ENCODE measurements around the gene C6orf15.

The C6orf15 gene

DNA sequence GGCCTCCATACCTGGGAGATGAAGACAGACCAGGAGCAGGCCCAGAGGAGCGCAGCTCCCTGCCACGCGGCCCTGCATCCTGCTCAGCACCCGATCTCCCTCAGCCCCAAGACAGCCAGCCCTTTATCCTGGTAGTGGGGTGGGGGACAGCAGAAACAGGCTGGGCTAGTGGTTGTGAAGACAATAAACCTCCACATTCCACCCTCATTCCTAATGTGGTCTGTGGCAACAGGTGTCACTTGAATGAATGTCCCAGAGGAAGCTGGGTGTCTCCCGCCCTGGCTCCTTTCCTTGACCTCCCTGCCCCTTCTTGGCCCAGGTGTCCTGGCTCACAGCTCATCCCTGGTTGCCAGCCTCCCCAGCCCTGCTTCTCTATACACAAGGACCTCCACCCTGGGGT lies at the start of gene C6orf15:
Gene C6orf15 (minus strand): TSS at position 98 of the 400 bp plus-strand sequence. CDS start 20 bp downstream, at position 78.
- no peak for DNase-seq

DNA sequence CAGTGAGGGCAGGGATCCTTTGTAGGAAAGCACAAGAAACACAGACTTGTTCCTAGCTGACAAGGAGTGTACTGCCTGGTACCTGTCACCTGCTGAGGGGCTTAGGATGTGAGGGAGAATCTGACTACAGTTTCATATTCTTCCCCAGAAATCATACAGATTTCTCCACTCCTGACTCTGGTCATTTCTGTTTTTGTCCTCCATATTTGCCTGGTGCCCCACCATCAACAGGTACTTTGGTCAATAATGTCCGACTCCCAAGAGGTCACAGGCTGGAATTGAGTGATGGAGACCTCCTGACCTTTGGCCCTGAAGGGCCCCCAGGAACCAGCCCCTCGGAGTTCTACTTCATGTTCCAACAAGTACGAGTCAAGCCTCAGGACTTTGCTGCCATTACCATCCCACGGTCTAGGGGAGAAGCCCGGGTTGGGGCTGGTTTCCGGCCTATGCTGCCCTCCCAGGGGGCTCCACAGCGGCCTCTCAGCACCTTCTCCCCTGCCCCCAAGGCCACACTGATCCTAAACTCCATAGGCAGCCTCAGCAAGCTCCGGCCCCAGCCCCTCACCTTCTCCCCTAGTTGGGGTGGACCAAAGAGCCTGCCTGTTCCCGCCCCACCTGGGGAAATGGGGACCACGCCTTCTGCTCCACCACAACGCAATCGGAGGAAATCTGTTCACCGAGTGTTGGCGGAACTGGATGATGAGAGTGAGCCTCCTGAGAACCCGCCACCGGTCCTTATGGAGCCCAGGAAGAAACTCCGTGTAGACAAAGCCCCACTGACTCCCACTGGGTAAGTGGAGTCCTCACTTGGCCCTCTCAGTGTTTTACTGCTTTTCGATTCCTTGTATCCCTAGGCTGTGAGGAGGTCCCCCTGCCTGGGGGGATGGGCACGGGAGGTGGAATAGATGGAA lies 49.1 kb upstream of the C6orf15 start:
- DNase-seq, result no peak

DNA sequence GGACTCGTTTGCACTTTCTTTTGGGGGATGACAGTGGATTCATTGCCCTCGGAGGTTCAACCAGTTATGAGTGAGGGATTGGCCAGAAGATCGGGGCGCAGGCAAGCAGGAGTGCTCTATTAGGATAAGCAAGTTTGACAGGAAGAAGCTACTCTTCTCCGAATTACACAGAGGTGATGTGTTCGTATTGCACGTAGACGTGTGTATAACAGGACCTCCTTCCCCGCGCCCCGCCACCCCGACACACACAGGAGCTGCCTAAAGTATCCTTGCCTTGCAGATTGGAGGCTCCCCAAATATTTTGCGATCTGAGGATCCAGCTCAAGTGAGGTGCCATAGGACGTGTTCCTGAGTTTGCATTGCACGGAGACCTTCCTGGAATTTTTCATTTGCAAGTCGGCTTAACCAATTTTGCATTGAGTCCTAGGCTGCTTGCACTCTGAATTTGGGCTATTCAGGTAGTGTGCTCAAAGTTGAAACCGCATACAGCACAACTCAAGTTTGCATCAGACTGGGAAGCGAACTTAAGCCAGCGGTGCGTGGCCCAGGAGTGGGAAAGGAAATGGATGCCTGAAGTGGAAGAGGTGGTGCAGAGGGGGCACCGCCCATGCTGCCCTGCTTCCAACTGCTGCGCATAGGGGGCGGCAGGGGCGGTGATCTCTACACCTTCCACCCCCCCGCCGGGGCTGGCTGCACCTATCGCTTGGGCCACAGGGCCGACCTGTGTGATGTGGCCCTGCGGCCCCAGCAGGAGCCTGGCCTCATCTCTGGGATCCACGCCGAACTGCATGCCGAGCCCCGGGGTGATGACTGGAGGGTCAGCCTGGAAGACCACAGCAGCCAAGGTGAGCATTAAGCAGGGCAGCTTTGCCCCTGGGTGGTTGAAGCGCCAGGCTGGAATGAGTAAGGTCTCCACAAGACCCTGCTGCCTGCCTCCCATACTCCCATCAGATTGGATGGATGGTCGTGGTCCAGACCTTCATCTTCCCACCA lies 46.8 kb upstream of the C6orf15 start:
- peak; percentile 12 for DNase-seq

DNA sequence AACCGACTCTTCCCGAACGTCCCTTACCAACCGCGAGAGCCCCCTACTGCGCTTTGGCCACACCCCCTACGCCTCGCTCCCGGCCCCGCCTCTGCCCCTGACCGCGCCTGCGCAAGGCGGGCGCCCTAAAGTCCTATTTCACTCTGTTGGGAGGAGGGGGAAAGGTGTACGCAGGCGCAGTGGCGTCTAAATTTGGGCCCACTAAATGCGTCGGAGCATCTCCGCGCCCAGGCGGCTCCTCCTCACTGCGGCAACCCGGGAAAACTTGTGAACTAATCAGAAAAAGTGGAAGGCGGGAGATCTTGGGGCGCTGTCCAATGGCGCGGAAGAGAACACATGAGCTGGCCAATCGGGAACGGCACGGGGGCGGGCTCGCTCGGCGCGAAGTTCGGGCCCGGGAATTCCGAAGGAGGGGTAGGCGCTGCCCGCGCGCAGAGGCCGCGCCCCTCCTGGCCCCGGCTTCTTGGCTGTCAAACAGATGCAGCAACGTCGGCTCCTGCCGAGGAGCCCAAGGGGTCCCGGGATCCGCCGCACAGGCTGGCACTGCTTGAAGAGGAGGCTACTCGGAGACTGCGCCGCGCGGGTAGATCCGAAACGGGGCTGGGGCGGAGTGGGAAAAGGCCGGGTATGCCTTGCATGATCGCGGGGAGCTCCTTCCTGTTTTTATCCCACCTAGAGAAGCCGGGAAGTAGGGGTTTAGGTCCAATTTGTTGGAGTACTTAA lies 45.9 kb upstream of the C6orf15 start, which contains the start of gene TCF19:
Gene TCF19 (plus strand): TSS at position 450 of the 723 bp plus-strand sequence. CDS start 881 bp downstream, outside the sequence.
- peak; percentile 100 for DNase-seq

DNA sequence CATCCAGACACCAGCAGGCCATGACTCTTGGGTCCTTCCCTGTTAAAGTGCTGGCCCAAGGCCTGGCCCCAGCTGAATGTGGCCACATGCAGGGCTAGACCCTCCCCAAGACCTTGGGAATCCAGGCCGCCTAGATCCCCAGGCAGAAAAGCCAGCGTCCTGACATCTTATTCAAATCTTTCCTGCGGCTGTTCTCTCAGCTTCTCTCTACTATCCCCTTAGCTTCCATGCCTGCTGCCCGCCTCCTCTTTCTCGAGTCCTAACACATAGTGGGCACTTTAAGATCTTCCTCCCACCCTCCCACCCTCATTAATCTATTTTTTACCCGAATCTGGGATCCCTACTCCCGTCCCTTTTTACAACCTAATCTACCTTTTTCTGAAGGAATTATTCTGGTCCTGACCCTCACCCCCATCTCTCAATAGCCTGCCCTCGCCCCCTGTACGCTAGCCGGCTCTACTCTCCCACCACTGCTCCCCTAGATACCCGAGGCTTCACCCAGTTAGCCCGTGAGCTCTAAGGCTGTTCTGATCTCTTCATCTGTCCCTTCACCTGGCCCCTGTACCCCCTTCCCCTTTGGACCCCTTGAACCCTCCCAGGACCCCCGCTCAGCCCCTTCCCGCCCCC lies 45.3 kb upstream of the C6orf15 start, which contains the start of gene CCHCR1:
Gene CCHCR1 (minus strand): TSS at position 290 of the 627 bp plus-strand sequence. CDS start 202 bp downstream, at position 88.
- no peak for DNase-seq

DNA sequence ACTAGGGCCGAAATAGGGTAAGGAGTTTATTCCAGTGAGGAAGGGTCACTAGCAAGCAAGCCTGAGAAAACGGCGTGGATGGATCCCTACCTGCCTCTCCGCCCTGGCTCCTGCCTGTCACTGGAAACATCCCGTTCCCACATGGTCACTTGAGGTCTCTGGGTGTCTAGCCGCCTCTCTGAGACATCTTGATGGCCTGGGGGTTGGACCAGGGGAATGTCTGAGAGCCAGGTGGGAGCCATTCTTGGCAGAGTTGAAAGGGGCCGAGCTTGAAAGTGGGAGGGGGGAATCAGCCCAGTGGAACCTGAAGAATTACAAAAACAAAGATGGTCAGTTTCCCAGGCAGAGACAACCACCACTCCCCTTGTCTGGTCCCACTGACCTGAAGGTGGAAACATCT lies 44.3 kb upstream of the C6orf15 start:
- DNase-seq, result no peak

DNA sequence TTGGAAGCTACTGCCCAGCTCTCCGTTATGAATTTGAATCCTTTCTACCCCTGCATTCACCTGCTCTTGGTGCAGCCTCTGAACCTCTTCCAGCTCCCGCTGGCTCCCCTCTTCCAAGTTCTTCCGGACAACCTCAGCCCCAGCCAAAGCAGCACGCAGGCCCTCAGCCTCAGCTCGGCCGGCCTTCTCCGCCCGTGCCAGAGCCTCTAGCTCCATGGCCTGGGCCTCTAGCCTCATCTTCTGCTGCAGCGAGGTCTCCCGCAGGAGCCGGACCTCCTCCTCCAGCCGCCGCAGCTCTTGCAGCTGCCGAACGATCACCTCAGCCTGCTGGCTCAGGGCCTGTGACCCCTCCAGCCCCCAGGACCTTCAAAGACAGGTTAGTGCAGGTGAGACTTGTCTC lies 42.1 kb upstream of the C6orf15 start:
- no peak for DNase-seq

DNA sequence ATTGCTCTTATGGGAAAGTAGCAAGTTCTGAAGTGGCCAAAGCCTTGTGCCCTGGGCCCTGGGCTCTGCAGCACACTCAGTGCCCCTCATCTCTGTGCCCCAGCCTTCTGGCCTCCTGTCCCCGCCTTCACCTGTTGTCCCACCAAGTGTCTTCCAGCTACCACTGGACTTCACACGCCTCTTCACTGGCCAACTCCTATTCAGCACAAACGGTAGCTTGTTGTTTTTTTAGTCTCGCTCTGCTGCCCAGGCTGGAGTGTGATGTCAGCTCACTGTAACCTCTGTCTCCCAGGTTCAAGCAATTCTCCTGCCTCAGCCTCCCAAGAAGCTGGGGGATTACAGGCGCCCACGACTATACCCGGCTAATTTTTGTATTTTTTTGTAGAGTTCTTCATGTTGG lies 40.4 kb upstream of the C6orf15 start:
- DNase-seq, result no peak

DNA sequence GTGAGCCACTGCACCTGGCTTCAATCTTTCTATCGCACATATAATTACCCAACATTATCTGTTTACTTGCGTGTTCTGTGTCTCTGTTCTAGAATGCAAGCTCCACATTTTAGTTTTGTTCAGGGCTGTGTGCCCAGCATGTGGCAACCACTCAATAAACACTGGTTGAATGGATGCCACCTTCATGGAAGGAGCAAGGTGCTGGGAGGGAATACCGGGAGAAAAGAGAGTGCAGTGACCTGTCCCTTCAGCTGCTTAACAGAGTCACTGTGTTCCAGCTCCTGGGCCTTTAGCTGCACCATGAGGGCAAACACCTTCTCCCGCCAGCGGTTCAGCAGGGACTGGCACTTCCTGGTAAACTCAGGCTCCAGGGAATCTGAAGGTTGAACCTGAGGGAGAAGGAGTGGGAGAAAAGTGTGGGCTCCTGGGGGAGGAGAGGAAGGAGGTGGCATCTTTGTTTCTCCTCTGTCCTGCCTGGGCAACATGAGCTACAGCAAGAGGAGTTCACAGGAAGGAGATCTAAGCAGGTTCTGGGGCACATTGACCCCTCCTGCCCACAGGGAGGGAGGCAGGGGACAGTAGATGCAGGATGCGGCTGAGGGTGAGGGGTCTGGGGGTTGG lies 37.6 kb upstream of the C6orf15 start:
- no peak for DNase-seq

DNA sequence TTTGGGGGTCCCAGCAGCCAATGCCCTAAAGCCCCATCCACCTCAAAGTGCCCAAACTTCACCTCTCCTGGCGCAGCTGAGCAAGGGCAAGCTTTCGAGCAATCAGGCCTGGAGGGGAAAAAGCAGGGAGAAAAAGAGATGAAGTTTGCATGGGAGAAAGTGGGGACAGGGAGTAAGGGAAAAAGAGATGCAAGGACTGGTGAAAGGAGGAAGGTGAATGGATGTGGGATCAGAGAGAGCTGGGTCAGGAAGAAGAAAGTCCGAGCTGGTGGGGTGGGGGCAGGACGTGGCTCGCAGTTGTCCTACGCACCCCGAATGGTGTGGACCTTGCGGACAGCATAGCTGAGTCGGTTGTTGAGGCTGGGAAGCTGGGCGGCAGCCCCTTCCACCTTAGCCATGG lies 33.0 kb upstream of the C6orf15 start:
- DNase-seq, result no peak

DNA sequence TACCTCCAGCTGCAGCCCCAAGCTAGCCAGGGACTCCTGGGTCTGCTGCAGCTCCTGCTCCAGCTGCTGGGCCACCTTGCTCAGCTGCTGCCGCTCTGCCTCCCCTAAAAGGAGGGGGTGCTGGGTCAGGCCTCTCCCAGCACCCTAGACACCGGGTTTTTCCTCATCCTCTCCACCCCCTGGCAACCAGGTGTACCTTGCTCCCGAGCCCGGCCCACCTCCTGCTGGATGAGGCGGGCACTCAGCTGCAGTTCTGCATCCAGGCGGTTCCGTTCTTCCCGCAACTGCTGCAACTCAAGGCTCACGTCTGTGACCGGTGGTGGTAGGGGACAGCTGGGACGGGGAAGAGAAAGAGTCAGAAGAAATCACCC lies 32.6 kb upstream of the C6orf15 start:
- DNase-seq, result no peak

DNA sequence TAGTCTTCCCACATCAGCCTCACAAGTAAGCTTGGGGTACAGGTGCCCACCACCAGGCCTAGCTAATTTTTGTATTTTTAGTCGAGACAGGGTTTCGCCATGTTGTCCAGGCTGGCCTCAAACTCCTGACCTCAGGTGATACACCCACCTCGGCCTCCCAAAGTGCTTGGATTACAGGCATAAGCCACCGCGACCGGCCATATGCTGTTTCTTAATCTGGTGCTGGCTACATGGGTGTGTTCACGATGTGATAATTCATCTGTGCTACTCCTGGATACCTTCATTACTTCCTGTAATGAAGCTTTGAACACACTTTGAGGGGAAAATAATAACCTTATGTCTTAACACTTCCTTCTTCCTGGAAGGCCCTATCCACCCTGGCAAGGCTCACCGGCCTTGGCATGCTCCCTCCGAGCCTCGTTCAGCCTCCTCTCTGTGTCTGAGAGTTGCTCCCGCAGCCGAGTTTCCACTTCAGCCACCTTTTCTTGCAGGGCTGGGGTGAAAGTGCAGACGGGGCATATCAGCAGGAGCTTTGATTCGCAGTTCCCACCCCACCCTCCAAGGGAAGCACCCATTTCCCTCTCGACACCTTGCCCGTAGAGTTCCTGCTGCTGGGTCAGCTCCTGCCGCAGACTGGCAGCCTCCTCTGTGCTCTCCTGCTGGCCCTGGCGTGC lies 32.1 kb upstream of the C6orf15 start:
- DNase-seq, result no peak

DNA sequence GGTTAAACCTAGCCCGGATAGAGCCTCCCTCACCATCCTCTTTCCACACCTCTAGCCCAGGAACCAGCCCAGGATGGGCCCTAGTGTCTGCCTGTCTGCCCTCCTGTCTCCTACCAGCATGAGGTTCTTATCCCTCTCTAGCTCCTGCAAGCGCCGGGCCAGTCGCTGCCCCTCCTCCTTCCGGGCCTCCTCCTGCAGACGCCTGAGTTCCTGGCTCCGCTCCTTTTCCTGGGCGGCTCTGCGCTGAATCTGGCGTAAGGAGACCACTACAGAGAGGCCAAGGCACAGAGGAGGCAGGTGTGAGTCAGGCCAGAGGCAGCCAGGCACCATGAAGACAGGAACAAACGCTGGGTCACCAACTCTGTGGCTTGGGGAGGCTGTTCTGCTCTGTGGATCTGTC lies 30.8 kb upstream of the C6orf15 start:
- no peak for DNase-seq

DNA sequence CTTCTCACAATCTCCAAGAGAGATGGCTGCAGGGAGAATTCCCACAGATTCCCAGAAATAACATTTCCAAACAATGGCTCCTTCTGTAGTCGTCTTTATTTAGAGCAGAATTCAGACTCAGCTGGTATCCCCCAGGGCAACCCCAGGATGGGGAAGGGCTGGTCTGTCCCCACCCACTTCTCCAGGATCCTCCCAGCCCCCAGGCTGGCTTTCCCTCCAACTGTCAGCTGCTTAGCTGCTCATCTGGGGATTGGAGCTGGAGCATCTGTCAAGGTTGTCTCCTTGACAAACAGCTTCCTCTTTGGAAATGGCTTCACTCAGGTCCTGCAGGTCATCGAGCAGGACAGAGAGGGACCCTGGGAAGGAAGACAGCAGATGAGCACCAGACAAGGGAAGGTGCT lies 30.0 kb upstream of the C6orf15 start:
- no peak for DNase-seq

DNA sequence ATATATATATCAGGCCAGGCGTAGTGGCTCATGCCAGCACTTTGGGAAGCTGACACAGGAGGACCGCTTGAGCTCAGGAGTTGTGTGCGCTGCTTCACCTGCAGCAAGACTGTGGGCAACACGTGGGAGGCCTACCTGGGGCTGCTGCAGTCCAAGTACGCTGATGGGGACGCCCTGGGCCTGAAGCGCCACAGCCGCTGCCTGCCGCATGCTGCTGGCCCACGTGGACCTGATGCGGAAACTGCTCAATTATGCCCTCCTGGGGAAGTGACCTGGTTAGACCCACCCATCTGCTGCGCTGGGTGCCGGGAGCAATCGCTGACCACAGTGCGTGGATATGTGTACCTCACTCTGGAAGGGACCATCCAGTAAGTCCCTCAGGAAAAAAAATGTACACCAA lies 28.3 kb upstream of the C6orf15 start:
- no peak for DNase-seq

DNA sequence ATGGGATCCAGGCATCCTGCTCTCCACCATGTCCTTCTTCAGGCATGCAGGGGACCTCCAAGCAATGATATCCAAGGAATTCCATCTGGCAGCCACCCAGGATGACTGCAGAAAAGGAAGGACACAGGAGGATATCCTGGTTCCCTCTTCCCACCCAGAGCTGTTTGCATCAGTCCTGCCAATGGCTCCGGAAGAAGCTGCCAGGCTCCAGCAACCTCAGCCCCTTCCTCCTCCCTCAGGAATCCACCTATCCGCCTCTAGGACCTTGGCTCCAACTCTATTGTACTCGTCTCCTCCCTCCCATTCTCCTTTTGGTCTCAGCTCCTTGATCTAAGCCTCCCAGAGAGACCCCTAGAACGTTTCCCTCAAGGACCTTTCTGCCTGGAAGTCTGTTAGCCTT lies 27.2 kb upstream of the C6orf15 start:
- DNase-seq, result no peak

DNA sequence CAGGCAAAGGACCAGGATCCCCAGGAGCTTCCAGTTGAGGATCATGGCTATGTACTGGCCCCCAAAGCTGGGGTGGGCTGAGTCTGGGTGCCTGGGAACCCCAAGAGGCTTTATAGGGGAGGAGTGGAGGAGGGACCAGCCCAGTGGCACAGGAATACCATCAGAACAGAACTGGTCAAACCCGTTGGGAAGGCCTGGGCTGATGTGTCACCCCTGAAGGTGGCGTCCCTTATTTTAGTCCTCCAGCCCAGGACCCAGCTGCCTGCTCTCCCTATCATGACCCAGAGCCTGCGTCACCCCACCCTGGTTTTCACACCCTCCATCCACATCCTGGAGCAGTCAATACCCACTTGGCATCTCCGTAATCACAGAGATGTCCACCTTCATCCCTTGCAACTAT lies 26.6 kb upstream of the C6orf15 start, which contains the start of gene PSORS1C2:
Gene PSORS1C2 (minus strand): TSS at position 85 of the 400 bp plus-strand sequence. CDS start 40 bp downstream, at position 45.
- no peak for DNase-seq

DNA sequence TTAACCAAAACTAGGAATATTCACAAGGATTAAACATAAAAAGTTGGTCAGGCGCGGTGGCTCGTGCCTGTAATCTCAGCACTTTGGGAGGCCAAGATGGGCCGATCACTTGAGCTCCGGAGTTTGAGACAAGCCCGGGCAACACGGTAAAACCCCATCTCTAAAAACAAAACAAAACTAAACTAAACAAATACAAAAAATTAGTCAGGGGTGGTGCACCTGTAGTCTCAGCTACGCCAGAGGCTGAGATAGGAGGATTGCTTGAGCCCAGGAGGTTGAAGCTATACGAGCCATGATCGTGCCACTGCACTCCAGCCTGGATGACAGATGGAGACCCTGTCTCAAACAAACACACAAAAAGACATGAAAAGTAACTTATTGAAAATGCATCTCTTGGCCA lies 23.3 kb upstream of the C6orf15 start:
- no peak for DNase-seq

DNA sequence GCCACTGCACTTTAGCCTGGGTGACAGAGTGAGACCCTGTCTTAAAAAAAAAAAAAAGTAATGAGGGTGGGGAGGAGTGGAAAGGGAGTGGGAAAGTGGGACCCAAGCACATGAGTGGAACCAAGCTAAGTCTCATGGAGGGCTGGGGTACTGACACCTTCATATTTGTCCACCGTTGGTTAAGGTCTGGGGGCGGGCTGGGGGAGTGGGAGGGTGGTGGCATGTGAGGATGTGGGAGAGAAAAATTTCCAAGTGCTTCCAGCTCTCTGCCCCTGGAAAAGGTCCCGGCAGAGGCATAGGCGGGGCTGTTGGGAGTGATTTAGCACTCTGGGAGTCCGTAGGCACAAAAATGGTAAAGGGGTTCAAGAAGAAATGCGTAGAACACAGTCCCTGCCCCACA lies 20.4 kb upstream of the C6orf15 start:
- DNase-seq, result no peak

DNA sequence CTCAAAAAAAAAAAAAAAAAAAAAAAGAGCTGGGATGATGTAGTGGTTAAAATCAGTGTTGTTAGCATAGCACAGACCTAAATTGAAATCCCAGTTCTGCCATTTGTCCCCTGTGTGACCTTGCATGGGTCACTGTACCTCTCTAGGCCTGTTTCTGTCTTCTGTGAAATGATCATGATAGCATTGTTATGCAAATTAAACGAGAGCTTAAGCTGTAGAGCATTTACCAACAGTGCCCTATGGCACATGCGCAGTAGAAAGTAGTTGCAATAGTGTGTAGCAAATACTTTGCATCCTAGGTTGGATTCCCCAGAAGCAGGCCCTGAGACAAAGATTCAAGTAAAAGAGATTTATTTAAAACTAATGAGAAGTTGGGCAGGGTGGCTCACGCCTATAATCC lies 19.2 kb upstream of the C6orf15 start:
- DNase-seq, result no peak

DNA sequence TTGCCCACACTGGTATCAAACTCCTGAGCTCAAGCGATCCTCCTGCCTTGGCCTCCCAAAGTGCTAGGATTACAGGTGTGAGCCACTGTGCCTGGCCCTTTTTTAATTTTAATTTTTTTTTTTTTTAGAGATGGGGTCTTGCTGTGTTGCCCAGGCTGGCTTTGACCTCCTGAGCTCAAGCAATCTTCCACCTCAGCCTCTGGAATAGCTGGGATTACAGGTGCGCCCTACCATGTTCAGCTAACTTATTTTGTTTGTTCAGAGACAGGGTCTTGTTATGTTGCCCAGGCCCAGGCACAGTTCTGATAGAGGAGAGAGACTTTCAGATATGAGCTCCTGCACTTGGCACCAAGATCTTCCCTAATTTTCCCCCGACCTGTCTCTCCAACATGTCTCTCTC lies 18.4 kb upstream of the C6orf15 start:
- no peak for DNase-seq
